Embryonic facial prominence (tissue), 1 donor: Measurements from ENCODE around the gene MTA2.
"Not testable (repeated sequence)": the region's sequence is repeated elsewhere in the genome, so short reads cannot be mapped to it uniquely, and the experiment has no call there.

ENCODE experiments used
- DNase-seq: peaks from one replicate; pipeline ENCODE4 v3.0.0-alpha.2; 2016; ENCODE audit errors: extremely low spot score

Gene MTA2

GRCh38 chr11:62566247-62566646, 35.4 kb downstream of the MTA2 start:
- no peak for DNase-seq

GRCh38 chr11:62565100-62565802, 36.4 kb downstream of the MTA2 start:
- DNase-seq = no peak

GRCh38 chr11:62561677-62562230, 39.9 kb downstream of the MTA2 start:
- not testable (repeated sequence) for DNase-seq

GRCh38 chr11:62560566-62561103, 41.0 kb downstream of the MTA2 start:
- DNase-seq = no peak

GRCh38 chr11:62559626-62560025, 42.0 kb downstream of the MTA2 start:
- DNase-seq = not testable (repeated sequence)

- no peak for DNase-seq
These were observed 42.5 kb downstream of the MTA2 start for GRCh38 chr11:62559204-62559603.

GRCh38 chr11:62558669-62559068, 43.0 kb downstream of the MTA2 start:
- DNase-seq = no peak

- DNase-seq = no peak
These were observed 44.6 kb downstream of the MTA2 start for GRCh38 chr11:62556875-62557631.

GRCh38 chr11:62556108-62556874, 45.4 kb downstream of the MTA2 start:
- no peak for DNase-seq

- DNase-seq = no peak
These were observed 46.1 kb downstream of the MTA2 start for GRCh38 chr11:62555464-62556107.

GRCh38 chr11:62554387-62555167, 47.1 kb downstream of the MTA2 start:
- no peak for DNase-seq

GRCh38 chr11:62553839-62554361, 47.8 kb downstream of the MTA2 start:
- DNase-seq = no peak

GRCh38 chr11:62553080-62553838, 48.4 kb downstream of the MTA2 start:
- DNase-seq = no peak

- no peak for DNase-seq
These were observed 49.1 kb downstream of the MTA2 start for GRCh38 chr11:62552485-62553079.

GRCh38 chr11:62550478-62550877, 51.2 kb downstream of the MTA2 start:
- DNase-seq = not testable (repeated sequence)

- DNase-seq = no peak
These were observed 52.9 kb downstream of the MTA2 start for GRCh38 chr11:62548545-62549335.

- DNase-seq = no peak
These were observed 53.9 kb downstream of the MTA2 start for GRCh38 chr11:62547691-62548281.
